Karpas-422 (cell line): ENCODE results near the gene NTM. TPM values are rescaled to one million over a fixed set of nuclear protein-coding genes. Genes with fewer than 3 reads are reported as not detected.

Experiments
- DNase-seq: peaks from one replicate; pipeline ENCODE4 v3.0.0-alpha.2; 2015
- H2AFZ ChIP-seq: fragments of 200-600 bp; sonication (generic); 2 replicates; pipeline ENCODE4 v1.6.1; 2014; ENCODE audit warnings: antibody characterized with exemption, low read length, mixed read lengths
- H3K27ac ChIP-seq: fragments of 200-600 bp; sonication (generic); 2 replicates; pipeline ENCODE4 v1.5.1; 2014; ENCODE audit warnings: mild to moderate bottlenecking, low read length, moderate library complexity
- H3K27me3 ChIP-seq: fragments of 200-600 bp; sonication (generic); 2 replicates; pipeline ENCODE4 v1.6.1; 2014; ENCODE audit warnings: low read length, mixed read lengths
- H3K36me3 ChIP-seq: fragments of 200-600 bp; sonication (generic); 2 replicates; pipeline ENCODE4 v1.6.1; 2014; ENCODE audit warnings: low read length, mixed read lengths; ENCODE audit not compliant: insufficient read depth
- H3K4me1 ChIP-seq: fragments of 200-600 bp; sonication (generic); 2 replicates; pipeline ENCODE4 v1.6.1; 2014; ENCODE audit warnings: mild to moderate bottlenecking, low read length, mixed read lengths
- H3K4me2 ChIP-seq: fragments of 200-600 bp; sonication (generic); 2 replicates; pipeline ENCODE4 v1.6.1; 2014; ENCODE audit warnings: low read length, low read depth, mild to moderate bottlenecking; ENCODE audit not compliant: poor library complexity, severe bottlenecking
- H3K4me3 ChIP-seq: fragments of 200-600 bp; sonication (generic); 2 replicates; pipeline ENCODE4 v1.5.1; 2014; ENCODE audit warnings: mild to moderate bottlenecking, antibody characterized with exemption, low read length, mixed read lengths
- H3K79me2 ChIP-seq: fragments of 200-600 bp; sonication (generic); 2 replicates; pipeline ENCODE4 v1.6.1; 2014; ENCODE audit warnings: mild to moderate bottlenecking, low read length, mixed read lengths
- H3K9ac ChIP-seq: fragments of 200-600 bp; sonication (generic); 2 replicates; pipeline ENCODE4 v1.6.0; 2014; ENCODE audit warnings: low read length
- H3K9me2 ChIP-seq: fragments of 200-600 bp; sonication (generic), shearing (Covaris generic); replicated peaks from 2 replicates; pipeline ENCODE4 v1.6.0; 2014; ENCODE audit warnings: mild to moderate bottlenecking, low read length, moderate library complexity; ENCODE audit not compliant: insufficient read depth
- H3K9me3 ChIP-seq: fragments of 300-700, 200-600 bp; sonication (generic); 2 replicates; pipeline ENCODE4 v1.6.1; 2014; ENCODE audit warnings: low read length, mixed read lengths
- H4K20me1 ChIP-seq: fragments of 200-600 bp; sonication (generic); 2 replicates; pipeline ENCODE4 v1.6.1; 2014; ENCODE audit warnings: mild to moderate bottlenecking, antibody characterized with exemption, low read length, low read depth; ENCODE audit not compliant: insufficient read depth
- total RNA-seq: library from RNA; depleted of rRNA; stranded (reverse); fragments of >200 nt; shearing (Covaris generic); gene quantifications from 2 replicates; pipeline ENCODE4 v1.2.3, GENCODE V29; 2014; ENCODE audit warnings: low replicate concordance

Gene NTM
- total RNA-seq, 1 experiment from 2014 or later = not detected

DNA sequence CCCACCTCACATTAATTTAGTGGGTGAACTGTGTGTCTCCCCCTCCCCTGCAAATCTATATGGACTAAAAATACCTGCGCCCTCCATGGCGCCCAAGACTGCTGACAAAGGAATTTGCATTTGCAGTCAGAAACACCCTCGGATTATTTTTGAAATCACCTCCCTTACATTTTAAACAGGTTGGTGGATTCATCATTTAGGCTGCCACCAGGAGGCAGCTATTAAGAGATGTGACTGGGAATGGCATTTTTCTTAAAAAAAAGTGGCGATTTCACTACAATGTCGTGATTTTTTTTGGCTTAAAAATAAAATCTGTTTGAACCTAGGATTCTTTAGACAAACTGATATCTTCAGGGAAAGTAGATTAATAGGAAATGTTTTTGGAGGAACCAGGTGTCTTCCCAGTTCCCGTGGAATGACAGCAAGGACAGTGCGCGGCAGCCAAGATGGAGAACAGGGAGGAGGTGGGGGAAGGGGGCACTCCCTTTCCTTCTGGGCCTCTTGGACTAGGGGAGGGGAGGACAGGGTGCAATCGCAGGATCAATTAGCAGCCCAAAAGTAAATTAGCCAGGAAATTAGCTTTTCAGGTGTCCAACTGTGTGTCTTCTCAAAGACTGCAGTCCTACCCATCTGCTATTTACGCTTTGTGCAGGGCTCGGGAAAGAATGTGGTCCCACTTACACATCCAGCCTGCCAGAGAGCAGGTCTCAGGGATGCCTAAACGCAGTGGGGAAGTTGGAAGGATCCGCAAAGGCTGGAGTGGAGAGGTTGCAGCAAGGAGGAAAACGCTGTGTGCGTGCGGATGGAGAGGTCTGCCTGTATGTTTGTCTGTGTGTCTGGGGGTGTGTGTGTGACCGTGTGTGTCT, 496.4 kb downstream of the NTM start:
- H3K4me1 ChIP-seq = no peaks in the 10 kb centered on the region
- no peaks in the 10 kb centered on the region for H4K20me1 ChIP-seq
- H3K9ac ChIP-seq = no peak overlapping the region
- H3K4me3 ChIP-seq = no peak overlapping the region
- no peaks in the 10 kb centered on the region for H3K9me3 ChIP-seq
- no peaks in the 10 kb centered on the region for H3K9me2 ChIP-seq
- H3K79me2 ChIP-seq = no peaks in the 10 kb centered on the region
- no peaks in the 10 kb centered on the region for H3K36me3 ChIP-seq
- H3K4me2 ChIP-seq = no peak overlapping the region
- DNase-seq = no peak
- no peaks in the 10 kb centered on the region for H3K27me3 ChIP-seq
- H3K27ac ChIP-seq = no peak overlapping the region
- H2AFZ ChIP-seq = no peak overlapping the region

DNA sequence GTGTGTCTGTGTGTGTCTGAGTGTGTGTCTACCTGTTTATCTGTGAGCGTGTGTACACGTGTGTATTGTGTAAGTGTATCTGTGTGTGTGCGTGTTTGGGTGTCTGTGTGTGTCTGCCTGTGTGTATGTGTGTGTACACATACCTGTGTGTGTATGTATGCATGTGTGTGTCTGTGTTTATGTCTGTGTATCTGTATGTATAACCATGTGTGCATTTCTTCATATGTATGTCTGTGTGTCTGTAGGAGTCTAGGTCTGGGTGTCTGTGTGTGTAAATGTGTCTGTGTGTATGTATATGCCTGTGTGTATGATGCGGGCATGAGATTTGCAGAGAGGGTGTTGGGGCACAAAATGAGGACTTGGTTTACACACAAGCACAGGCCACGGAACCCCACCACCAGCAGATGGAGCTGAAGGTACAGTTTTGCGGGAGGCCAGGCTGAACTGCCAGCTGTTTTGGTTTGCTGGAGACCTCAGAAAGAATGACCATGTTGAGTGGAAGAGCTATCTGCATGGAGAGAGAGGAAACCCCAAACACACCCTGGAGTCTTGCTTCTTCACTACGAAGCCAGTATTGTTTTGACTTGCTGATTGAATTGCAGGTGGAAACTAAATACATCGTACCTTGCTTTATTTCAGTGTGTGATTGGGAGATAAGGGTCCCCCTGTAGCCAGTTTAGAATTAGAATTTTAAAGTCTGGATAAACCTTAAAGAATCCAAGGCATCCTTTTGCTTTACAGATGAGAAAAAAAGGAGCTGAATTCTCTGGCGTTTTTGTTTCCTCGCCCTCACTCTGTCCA, 497.2 kb downstream of the NTM start:
- H4K20me1 ChIP-seq = no peaks in the 10 kb centered on the region
- peak; percentile 68 for DNase-seq
- H3K27me3 ChIP-seq = no peaks in the 10 kb centered on the region
- no peaks in the 10 kb centered on the region for H3K36me3 ChIP-seq
- no peaks in the 10 kb centered on the region for H3K9me3 ChIP-seq
- H3K4me2 ChIP-seq = no peak overlapping the region
- no peaks in the 10 kb centered on the region for H3K79me2 ChIP-seq
- H3K9ac ChIP-seq = no peak overlapping the region
- no peak overlapping the region for H2AFZ ChIP-seq
- no peaks in the 10 kb centered on the region for H3K4me1 ChIP-seq
- H3K4me3 ChIP-seq = no peak overlapping the region
- no peak overlapping the region for H3K27ac ChIP-seq
- no peaks in the 10 kb centered on the region for H3K9me2 ChIP-seq

DNA sequence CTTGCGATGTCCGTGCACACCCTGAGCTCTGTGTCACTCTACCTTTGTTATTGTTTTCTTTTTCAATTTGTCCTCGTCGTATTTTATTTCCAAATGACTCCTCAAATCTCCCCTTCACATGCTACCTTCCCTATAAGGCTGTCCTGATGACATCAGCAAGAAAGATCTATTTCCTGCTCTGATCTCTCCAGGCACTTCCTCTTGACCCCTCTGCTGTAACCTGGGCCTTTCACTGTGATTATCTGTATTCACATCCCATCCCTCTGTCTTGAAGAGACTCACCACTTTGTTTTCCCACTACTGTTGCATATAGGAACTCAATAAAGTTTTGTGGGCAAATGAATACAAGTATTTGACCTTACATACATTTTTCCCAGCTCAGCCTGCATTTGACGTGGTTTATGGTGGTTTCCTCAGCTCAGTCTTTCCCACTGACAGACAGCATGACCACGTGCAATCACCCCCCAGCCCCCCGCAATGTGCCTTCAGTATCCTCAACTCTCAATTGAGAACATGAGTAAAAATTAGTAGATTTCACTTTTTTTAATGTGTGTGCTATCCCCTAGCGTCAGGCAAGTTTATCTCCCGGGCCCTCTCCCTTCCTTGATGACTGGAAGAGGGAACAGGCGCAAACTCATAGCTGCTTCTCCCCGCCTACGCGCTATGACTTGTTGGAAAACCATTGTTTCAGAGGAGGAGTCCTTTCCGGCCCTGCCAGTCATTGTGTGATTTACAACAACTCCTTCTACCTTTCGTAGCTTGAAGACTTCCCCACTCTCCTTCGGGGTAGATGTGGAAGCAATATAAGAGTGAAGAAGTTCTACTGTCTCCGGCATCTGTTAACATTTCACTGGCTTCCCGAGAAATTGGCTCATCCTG, 498.5 kb downstream of the NTM start:
- no peak overlapping the region for H3K4me2 ChIP-seq
- no peaks in the 10 kb centered on the region for H3K9me3 ChIP-seq
- H4K20me1 ChIP-seq = no peaks in the 10 kb centered on the region
- H3K36me3 ChIP-seq = no peaks in the 10 kb centered on the region
- no peaks in the 10 kb centered on the region for H3K4me1 ChIP-seq
- H2AFZ ChIP-seq = no peak overlapping the region
- H3K4me3 ChIP-seq = no peak overlapping the region
- no peaks in the 10 kb centered on the region for H3K27me3 ChIP-seq
- no peaks in the 10 kb centered on the region for H3K9me2 ChIP-seq
- no peak overlapping the region for H3K9ac ChIP-seq
- no peak for DNase-seq
- no peaks in the 10 kb centered on the region for H3K79me2 ChIP-seq
- H3K27ac ChIP-seq = no peak overlapping the region

DNA sequence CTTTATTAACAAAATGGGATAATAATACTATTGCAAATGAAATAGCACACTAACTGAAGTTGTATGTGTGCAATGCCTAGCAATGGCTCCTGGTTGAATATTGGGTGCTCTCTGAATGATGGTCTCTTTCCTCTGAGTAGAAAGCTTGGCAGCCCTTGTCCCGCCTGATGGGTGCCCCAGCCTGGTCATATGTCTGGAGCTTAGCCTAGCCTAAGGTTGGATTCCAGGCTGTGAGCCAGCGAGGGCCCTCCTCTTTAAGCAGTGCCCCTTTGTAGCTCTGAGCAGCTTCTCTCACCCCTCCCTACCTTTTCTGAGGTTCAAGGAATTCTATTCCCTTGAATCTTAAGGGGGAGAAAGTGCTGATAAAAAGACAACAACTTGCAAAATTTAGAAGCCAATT, 499.9 kb downstream of the NTM start:
- H3K79me2 ChIP-seq = no peaks in the 10 kb centered on the region
- H3K27me3 ChIP-seq = no peaks in the 10 kb centered on the region
- H3K9ac ChIP-seq = no peak overlapping the region
- H3K9me2 ChIP-seq = no peaks in the 10 kb centered on the region
- H3K27ac ChIP-seq = no peak overlapping the region
- no peaks in the 10 kb centered on the region for H3K36me3 ChIP-seq
- no peak overlapping the region for H2AFZ ChIP-seq
- no peak overlapping the region for H3K4me3 ChIP-seq
- H3K4me2 ChIP-seq = no peak overlapping the region
- H3K4me1 ChIP-seq = no peaks in the 10 kb centered on the region
- H4K20me1 ChIP-seq = no peaks in the 10 kb centered on the region
- DNase-seq = no peak
- H3K9me3 ChIP-seq = no peaks in the 10 kb centered on the region

DNA sequence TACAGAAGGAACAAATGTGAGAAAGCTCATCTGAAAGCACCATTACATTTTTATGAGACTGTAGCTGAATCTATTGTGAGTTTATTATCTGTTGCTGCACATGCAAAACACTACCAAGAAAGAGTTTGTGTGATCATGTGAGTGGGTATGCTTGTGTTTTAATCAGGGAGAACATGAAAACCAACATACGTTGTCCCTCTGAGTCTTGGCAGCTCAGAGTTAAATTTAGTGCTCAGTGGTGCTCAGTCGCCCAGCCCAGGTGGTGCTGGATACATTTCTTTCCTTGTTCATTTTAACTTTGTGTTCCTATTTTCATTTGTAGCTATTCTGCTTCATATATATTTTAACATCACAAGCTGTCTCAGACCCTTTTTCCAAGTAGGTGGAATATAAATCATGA, 500.6 kb downstream of the NTM start:
- no peak overlapping the region for H2AFZ ChIP-seq
- no peaks in the 10 kb centered on the region for H3K27me3 ChIP-seq
- H3K27ac ChIP-seq = no peak overlapping the region
- H3K9me3 ChIP-seq = no peaks in the 10 kb centered on the region
- H3K9me2 ChIP-seq = no peaks in the 10 kb centered on the region
- H3K79me2 ChIP-seq = no peaks in the 10 kb centered on the region
- no peak for DNase-seq
- no peak overlapping the region for H3K4me3 ChIP-seq
- H3K9ac ChIP-seq = no peak overlapping the region
- no peaks in the 10 kb centered on the region for H4K20me1 ChIP-seq
- no peaks in the 10 kb centered on the region for H3K4me1 ChIP-seq
- no peaks in the 10 kb centered on the region for H3K36me3 ChIP-seq
- H3K4me2 ChIP-seq = no peak overlapping the region

DNA sequence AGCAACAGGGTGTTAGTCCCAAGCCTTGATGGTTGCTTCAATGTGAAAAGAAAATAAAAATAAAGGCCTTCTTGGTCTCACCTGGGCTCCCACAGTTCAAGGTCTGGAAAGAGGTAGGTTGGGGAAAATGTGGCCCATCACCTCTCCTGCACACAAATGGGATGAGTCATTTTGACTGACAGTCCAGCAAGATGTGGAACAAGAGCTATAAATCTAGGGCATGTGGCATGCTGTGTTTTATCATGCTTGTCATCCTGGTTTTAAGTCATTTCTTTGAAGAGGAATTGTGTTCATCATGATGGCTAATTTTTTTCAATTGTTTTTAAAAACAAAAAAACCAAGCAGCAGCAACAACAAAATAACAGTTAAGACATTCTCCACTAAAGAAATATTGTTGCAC, 503.7 kb downstream of the NTM start:
- H3K9ac ChIP-seq = no peak overlapping the region
- no peak overlapping the region for H3K4me2 ChIP-seq
- H3K9me2 ChIP-seq = no peaks in the 10 kb centered on the region
- H3K9me3 ChIP-seq = no peaks in the 10 kb centered on the region
- H3K36me3 ChIP-seq = no peaks in the 10 kb centered on the region
- no peaks in the 10 kb centered on the region for H4K20me1 ChIP-seq
- H3K27me3 ChIP-seq = no peaks in the 10 kb centered on the region
- no peak overlapping the region for H3K4me3 ChIP-seq
- H3K4me1 ChIP-seq = no peaks in the 10 kb centered on the region
- no peak for DNase-seq
- H3K27ac ChIP-seq = no peak overlapping the region
- H3K79me2 ChIP-seq = no peaks in the 10 kb centered on the region
- no peak overlapping the region for H2AFZ ChIP-seq

DNA sequence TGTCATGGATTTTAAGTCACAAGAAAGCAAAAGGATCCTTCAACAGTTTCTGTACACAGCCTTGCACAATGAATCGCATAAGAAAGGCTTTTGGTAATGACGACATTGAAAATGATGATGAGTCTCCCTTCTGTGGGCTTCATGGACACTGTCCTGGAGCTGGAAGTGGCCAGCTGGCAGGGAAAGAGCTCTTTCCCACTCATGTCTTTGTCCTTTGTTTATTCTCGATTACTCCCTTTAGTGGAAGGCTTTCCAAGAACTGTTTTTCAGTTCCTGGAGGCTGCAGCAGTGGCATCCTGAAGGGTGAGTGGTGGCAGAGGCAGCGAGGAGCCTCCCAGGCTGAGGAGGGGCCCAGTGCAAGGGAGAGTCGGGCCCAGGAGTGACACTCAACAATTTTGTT, 505.2 kb downstream of the NTM start:
- no peaks in the 10 kb centered on the region for H3K79me2 ChIP-seq

More for the DNA sequence above, 505.2 kb downstream of the NTM start:
- no peak overlapping the region for H3K9ac ChIP-seq
- no peaks in the 10 kb centered on the region for H3K9me2 ChIP-seq
- no peak overlapping the region for H2AFZ ChIP-seq
- H3K36me3 ChIP-seq = no peaks in the 10 kb centered on the region
- H3K4me2 ChIP-seq = no peak overlapping the region
- H3K4me3 ChIP-seq = no peak overlapping the region
- no peaks in the 10 kb centered on the region for H3K4me1 ChIP-seq
- H4K20me1 ChIP-seq = no peaks in the 10 kb centered on the region
- DNase-seq = no peak
- no peak overlapping the region for H3K27ac ChIP-seq
- H3K9me3 ChIP-seq = no peaks in the 10 kb centered on the region
- H3K27me3 ChIP-seq = no peaks in the 10 kb centered on the region
